Liver (tissue), 9 donors: ENCODE results near the gene NKAIN1. TPM values are rescaled to one million over a fixed set of nuclear protein-coding genes. Genes with fewer than 3 reads are reported as not detected.

Experiments
- DNase-seq: peaks from one replicate; pipeline ENCODE4 v3.0.0-alpha.2; 2017; ENCODE audit warnings: low spot score
- H3K27ac ChIP-seq, 2 donors: one replicate each; pipeline ENCODE4 v1.7.0; 2013; ENCODE audit warnings: inconsistent platforms in 2 of 2, low read length in 2 of 2, control low read depth in 1 of 2, low read depth in 1 of 2, mild to moderate bottlenecking in 1 of 2
- H3K27me3 ChIP-seq, 4 donors: one replicate each; pipeline versions ENCODE4 v1.6.1 to v1.7.0; 2013; ENCODE audit warnings: low read length in 3 of 4, inconsistent platforms in 1 of 4, mild to moderate bottlenecking in 1 of 4, moderate library complexity in 1 of 4; ENCODE audit not compliant: control insufficient read depth in 4 of 4, insufficient read depth in 4 of 4
- H3K36me3 ChIP-seq, 4 donors: one replicate each; pipeline versions ENCODE4 v1.6.1 to v1.7.0; 2013; ENCODE audit warnings: low read length in 3 of 4, mild to moderate bottlenecking in 3 of 4, low read depth in 1 of 4, moderate library complexity in 1 of 4; ENCODE audit not compliant: control insufficient read depth in 4 of 4, insufficient read depth in 3 of 4
- H3K4me1 ChIP-seq, 4 donors: one replicate each; pipeline versions ENCODE4 v1.6.1 to v1.7.0; 2013; ENCODE audit warnings: low read length in 3 of 4, mild to moderate bottlenecking in 3 of 4, moderate library complexity in 1 of 4; ENCODE audit not compliant: control insufficient read depth in 4 of 4, insufficient read depth in 4 of 4
- H3K4me3 ChIP-seq, 3 donors: one replicate each; pipeline versions ENCODE4 v1.6.1 to v1.7.0; 2013; ENCODE audit warnings: low read length in 3 of 3, control low read depth in 1 of 3, low read depth in 1 of 3, mild to moderate bottlenecking in 1 of 3
- H3K9ac ChIP-seq, 2 donors: one replicate each; pipeline ENCODE4 v1.7.0; 2013; ENCODE audit warnings: low read length in 2 of 2, mild to moderate bottlenecking in 2 of 2, moderate library complexity in 2 of 2, control low read depth in 1 of 2, low read depth in 1 of 2
- H3K9me3 ChIP-seq, 4 donors: one replicate each; pipeline versions ENCODE4 v1.6.1 to v1.7.0; 2013; ENCODE audit warnings: low read length in 3 of 4; ENCODE audit not compliant: control insufficient read depth in 4 of 4
- EGR1 ChIP-seq, 2 donors: IDR thresholded peaks; 2 replicates each; pipeline ENCODE4 v1.6.1; 2016 to 2018; ENCODE audit warnings: antibody characterized with exemption in 2 of 2, low read depth in 2 of 2
- FOXA1 ChIP-seq: IDR thresholded peaks from 2 replicates; pipeline ENCODE4 v1.6.1; 2016; ENCODE audit warnings: antibody characterized with exemption
- FOXA2 ChIP-seq: IDR thresholded peaks from 2 replicates; pipeline ENCODE4 v1.6.1; 2016; ENCODE audit warnings: antibody characterized with exemption
- GABPA ChIP-seq, 2 donors: IDR thresholded peaks in 1 of 2; conservative IDR thresholded peaks in 1 of 2; 2 replicates each; pipeline ENCODE4 v1.6.1; 2016; ENCODE audit warnings: antibody characterized with exemption in 2 of 2, mild to moderate bottlenecking in 1 of 2, moderate library complexity in 1 of 2
- HNF4A ChIP-seq, 2 donors: conservative IDR thresholded peaks; 2 replicates each; pipeline ENCODE4 v1.6.1; 2016; ENCODE audit warnings: antibody characterized with exemption in 2 of 2, mild to moderate bottlenecking in 2 of 2
- HNF4G ChIP-seq: IDR thresholded peaks from 2 replicates; pipeline ENCODE4 v1.6.1; 2016; ENCODE audit warnings: antibody characterized with exemption
- JUND ChIP-seq, 2 donors: IDR thresholded peaks; 2 replicates each; pipeline ENCODE4 v1.6.1; 2016; ENCODE audit warnings: antibody characterized with exemption in 2 of 2
- MAX ChIP-seq: IDR thresholded peaks from 2 replicates; pipeline ENCODE4 v1.6.1; 2016; ENCODE audit warnings: antibody characterized with exemption
- NR2F2 ChIP-seq: IDR thresholded peaks from 2 replicates; pipeline ENCODE4 v1.6.1; 2016; ENCODE audit warnings: antibody characterized with exemption
- RAD21 ChIP-seq, 2 donors: IDR thresholded peaks; 2 replicates each; pipeline ENCODE4 v1.6.1; 2016; ENCODE audit warnings: antibody characterized with exemption in 2 of 2, mild to moderate bottlenecking in 2 of 2
- RXRA ChIP-seq, 2 donors: IDR thresholded peaks; 2 replicates each; pipeline ENCODE4 v1.6.1; 2017 to 2018; ENCODE audit warnings: antibody characterized with exemption in 2 of 2, mild to moderate bottlenecking in 1 of 2
- SP1 ChIP-seq: IDR thresholded peaks from 2 replicates; pipeline ENCODE4 v1.6.1; 2018; ENCODE audit warnings: antibody characterized with exemption, mild to moderate bottlenecking
- TAF1 ChIP-seq: conservative IDR thresholded peaks from 2 replicates; pipeline ENCODE4 v1.6.1; 2016; ENCODE audit warnings: antibody characterized with exemption, mild to moderate bottlenecking
- WGBS: extraction: QIAGEN DNeasy Blood & Tissue Kit; methylation state at CpG from one replicate; pipeline ENCODE4 v1.1.7; 2013; 5-methylcytosine and 5-hydroxymethylcytosine counted together
- polyA plus RNA-seq, 2 donors: library from polyadenylated mRNA; stranded (reverse) in 1 of 2; unstranded in 1 of 2; fragments of 200-250 nt in 1 of 2; fragments of >200 nt in 1 of 2; fragmentation: Nextera tagmentation in 1 of 2; extraction: Ambion mirVana in 1 of 2; gene quantifications; one replicate each; pipeline versions ENCODE4 v1.2.1 to v1.2.3, GENCODE V29; 2013 to 2015
- total RNA-seq, 2 donors: library from RNA; depleted of rRNA; stranded (reverse); fragments of >200 nt; gene quantifications; one replicate each; pipeline ENCODE4 v1.2.3, GENCODE V29; 2014
- TF ChIP-seq, protein P1 (sequence below): IDR thresholded peaks from 2 replicates; pipeline ENCODE4 v1.6.1; 2016; ENCODE audit warnings: antibody characterized with exemption
- TF ChIP-seq, protein P2 (sequence below): IDR thresholded peaks from 2 replicates; pipeline ENCODE4 v1.6.1; 2016; ENCODE audit warnings: antibody characterized with exemption
- TF ChIP-seq, protein P3 (sequence below): fragments of 150-350 bp; IDR thresholded peaks from 2 replicates; pipeline ENCODE4 v1.5.1; 2017; ENCODE audit warnings: improper control_type of control experiment, low read depth, low read length; ENCODE audit not compliant: missing input control
- TF ChIP-seq, protein P4 (sequence below): IDR thresholded peaks from 2 replicates; pipeline ENCODE4 v1.6.1; 2016; ENCODE audit warnings: antibody characterized with exemption, mild to moderate bottlenecking
- donor health status: healthy.
- donor health status: healthy.
- donor health status: healthy.
- donor health status: healthy.
- donor health status: healthy.

The NKAIN1 gene
- total and polyA plus RNA-seq, 4 donors, result not detected

DNA sequence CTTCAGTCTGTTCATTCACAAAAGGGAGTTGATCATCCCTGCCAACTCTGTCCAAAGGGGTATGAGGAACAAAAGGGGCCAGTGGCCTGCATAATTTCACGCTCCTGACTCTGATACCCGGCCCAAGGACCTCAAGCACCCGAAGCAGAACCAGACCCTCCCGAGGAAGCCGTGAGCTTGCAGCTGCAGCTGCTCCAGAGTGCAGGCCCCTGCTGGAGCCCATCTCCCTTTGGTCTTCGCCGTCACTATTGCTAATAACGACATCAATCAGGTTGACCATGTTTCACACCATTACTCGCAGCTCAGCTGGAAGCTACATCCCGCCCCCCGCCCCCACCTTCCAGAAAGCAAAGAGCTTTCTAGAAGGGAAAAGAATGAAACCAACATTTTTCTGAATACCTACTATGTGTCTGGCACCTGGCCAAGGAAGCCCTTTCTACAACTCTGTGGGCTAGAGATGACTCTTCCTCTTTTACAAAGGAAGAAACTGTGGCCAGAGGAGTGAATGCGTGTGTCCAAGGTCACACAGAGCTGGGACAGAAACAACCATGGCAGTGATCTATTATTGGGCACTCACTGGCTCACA lies 5.5 kb downstream of the NKAIN1 start (continued):
- TF ChIP-seq, protein P1, sequence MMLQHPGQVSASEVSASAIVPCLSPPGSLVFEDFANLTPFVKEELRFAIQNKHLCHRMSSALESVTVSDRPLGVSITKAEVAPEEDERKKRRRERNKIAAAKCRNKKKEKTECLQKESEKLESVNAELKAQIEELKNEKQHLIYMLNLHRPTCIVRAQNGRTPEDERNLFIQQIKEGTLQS, result no peak
- TF ChIP-seq EGR1 (IDR thresholded peaks at IDR 0.05; ENCODE audit: low read depth in 2 of 2) (no peak), FOXA1 (no peak), GABPA (IDR thresholded peaks at IDR 0.05 in 1 of 2, conservative IDR thresholded peaks at IDR 0.05 in 1 of 2) (no peak)
- TF ChIP-seq, protein P2, sequence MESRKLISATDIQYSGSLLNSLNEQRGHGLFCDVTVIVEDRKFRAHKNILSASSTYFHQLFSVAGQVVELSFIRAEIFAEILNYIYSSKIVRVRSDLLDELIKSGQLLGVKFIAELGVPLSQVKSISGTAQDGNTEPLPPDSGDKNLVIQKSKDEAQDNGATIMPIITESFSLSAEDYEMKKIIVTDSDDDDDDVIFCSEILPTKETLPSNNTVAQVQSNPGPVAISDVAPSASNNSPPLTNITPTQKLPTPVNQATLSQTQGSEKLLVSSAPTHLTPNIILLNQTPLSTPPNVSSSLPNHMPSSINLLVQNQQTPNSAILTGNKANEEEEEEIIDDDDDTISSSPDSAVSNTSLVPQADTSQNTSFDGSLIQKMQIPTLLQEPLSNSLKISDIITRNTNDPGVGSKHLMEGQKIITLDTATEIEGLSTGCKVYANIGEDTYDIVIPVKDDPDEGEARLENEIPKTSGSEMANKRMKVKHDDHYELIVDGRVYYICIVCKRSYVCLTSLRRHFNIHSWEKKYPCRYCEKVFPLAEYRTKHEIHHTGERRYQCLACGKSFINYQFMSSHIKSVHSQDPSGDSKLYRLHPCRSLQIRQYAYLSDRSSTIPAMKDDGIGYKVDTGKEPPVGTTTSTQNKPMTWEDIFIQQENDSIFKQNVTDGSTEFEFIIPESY, result no peak

DNA sequence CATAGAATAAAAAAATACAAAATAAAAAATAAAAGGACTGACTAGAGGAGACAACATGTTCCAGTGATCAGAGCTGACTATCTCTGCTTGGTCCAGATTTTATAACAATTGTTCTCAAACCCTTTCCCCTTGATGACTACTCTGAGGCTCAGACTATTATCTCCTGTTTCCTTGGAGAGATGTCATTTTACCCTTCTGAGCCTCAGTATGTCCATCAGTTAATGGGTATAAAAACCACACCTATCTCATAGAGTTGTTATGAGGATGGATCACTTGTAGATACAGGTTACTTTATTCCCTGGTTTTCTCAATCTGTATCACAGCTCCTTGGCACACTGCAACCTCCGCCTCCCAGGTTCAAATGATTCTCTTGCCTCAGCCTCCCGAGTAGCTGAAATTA lies 7.0 kb downstream of the NKAIN1 start:
- Histone ChIP-seq H3K36me3 (no peaks in the 10 kb centered on the region), H3K27ac (no peak overlapping the region), H3K9me3 (no peaks in the 10 kb centered on the region), H3K4me1 (no peaks in the 10 kb centered on the region), H3K9ac (no peak overlapping the region), H3K27me3 (no peaks in the 10 kb centered on the region), H3K4me3 (no peak overlapping the region)
- WGBS, result 94% methylated on average over 2 of the region's 2 CpGs
- no peak for DNase-seq
- no peak for TF ChIP-seq TAF1
- TF ChIP-seq HNF4G, result no peak
- no peak for TF ChIP-seq RAD21 (IDR thresholded peaks at IDR 0.05)
- TF ChIP-seq RXRA (IDR thresholded peaks at IDR 0.05), result no peak

- Histone ChIP-seq H3K9ac (no peak overlapping the region), H3K27me3 (no peaks in the 10 kb centered on the region), H3K36me3 (no peaks in the 10 kb centered on the region), H3K27ac (no peak overlapping the region), H3K4me3 (no peak overlapping the region), H3K4me1 (no peaks in the 10 kb centered on the region), H3K9me3 (no peaks in the 10 kb centered on the region)
- 95% methylated on average over 5 of the region's 5 CpGs for WGBS
- no peak for DNase-seq
- TF ChIP-seq NR2F2, result no peak
- no peak for TF ChIP-seq FOXA2
- no peak for TF ChIP-seq SP1
- TF ChIP-seq, protein P3, sequence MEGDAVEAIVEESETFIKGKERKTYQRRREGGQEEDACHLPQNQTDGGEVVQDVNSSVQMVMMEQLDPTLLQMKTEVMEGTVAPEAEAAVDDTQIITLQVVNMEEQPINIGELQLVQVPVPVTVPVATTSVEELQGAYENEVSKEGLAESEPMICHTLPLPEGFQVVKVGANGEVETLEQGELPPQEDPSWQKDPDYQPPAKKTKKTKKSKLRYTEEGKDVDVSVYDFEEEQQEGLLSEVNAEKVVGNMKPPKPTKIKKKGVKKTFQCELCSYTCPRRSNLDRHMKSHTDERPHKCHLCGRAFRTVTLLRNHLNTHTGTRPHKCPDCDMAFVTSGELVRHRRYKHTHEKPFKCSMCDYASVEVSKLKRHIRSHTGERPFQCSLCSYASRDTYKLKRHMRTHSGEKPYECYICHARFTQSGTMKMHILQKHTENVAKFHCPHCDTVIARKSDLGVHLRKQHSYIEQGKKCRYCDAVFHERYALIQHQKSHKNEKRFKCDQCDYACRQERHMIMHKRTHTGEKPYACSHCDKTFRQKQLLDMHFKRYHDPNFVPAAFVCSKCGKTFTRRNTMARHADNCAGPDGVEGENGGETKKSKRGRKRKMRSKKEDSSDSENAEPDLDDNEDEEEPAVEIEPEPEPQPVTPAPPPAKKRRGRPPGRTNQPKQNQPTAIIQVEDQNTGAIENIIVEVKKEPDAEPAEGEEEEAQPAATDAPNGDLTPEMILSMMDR, result no peak
- TF ChIP-seq, protein P4, sequence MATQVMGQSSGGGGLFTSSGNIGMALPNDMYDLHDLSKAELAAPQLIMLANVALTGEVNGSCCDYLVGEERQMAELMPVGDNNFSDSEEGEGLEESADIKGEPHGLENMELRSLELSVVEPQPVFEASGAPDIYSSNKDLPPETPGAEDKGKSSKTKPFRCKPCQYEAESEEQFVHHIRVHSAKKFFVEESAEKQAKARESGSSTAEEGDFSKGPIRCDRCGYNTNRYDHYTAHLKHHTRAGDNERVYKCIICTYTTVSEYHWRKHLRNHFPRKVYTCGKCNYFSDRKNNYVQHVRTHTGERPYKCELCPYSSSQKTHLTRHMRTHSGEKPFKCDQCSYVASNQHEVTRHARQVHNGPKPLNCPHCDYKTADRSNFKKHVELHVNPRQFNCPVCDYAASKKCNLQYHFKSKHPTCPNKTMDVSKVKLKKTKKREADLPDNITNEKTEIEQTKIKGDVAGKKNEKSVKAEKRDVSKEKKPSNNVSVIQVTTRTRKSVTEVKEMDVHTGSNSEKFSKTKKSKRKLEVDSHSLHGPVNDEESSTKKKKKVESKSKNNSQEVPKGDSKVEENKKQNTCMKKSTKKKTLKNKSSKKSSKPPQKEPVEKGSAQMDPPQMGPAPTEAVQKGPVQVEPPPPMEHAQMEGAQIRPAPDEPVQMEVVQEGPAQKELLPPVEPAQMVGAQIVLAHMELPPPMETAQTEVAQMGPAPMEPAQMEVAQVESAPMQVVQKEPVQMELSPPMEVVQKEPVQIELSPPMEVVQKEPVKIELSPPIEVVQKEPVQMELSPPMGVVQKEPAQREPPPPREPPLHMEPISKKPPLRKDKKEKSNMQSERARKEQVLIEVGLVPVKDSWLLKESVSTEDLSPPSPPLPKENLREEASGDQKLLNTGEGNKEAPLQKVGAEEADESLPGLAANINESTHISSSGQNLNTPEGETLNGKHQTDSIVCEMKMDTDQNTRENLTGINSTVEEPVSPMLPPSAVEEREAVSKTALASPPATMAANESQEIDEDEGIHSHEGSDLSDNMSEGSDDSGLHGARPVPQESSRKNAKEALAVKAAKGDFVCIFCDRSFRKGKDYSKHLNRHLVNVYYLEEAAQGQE, result no peak
- no peak for TF ChIP-seq MAX
- no peak for TF ChIP-seq HNF4G
- TF ChIP-seq JUND (IDR thresholded peaks at IDR 0.05), result no peak
- no peak for TF ChIP-seq RAD21 (IDR thresholded peaks at IDR 0.05)
- no peak for TF ChIP-seq HNF4A (conservative IDR thresholded peaks at IDR 0.05)
- TF ChIP-seq RXRA (IDR thresholded peaks at IDR 0.05), result no peak
- no peak for TF ChIP-seq EGR1 (IDR thresholded peaks at IDR 0.05; ENCODE audit: low read depth in 2 of 2)
- TF ChIP-seq, protein P1, result no peak
- TF ChIP-seq, protein P2, result no peak
Measured at GRCh38 chr1:31231802-31232201, 7.9 kb downstream of the NKAIN1 start.
